HepG2 (cell line): ENCODE results near the gene MAP3K1. TPM values are rescaled to one million over a fixed set of nuclear protein-coding genes. Genes with fewer than 3 reads are reported as not detected.

Source experiments
- ATAC-seq: fragments of 200-7000 bp; cut with Tn5 transposase; 3 replicates; pipeline ENCODE4 v1.9.1; 2020; ENCODE audit warnings: mild to moderate bottlenecking, moderate library complexity
- BruUV-seq: library from RNA; stranded (reverse); fragments of 400-500 nt; replicated peaks from 2 replicates; lab custom pipeline; 2021; lab: Mats Ljungman, UMichigan
- CTCF ChIA-PET: fragments of 300-600 bp; formaldehyde crosslinking; extraction: SDS; loops from one replicate; lab custom pipeline; 2021; ENCODE audit warnings: low total read pairs, inconsistent platforms, low intra/inter-chr PET ratio; lab: Yijun Ruan, JAX
- POLR2A ChIA-PET: fragments of 350-600 bp; sonication (Branson Sonifier 250); formaldehyde crosslinking; loops from one replicate; lab custom pipeline; 2020; ENCODE audit warnings: antibody characterized with exemption, inconsistent platforms; lab: Yijun Ruan, JAX
- DNase-seq: peaks from one replicate; pipeline ENCODE4 v3.0.0-alpha.2; 2015; ENCODE audit warnings: low spot score
- FAIRE-seq: peaks from 3 replicates; lab custom pipeline; 2011; peaks lifted over from hg19 to GRCh38; lab: Jason Lieb, UNC
- H2AFZ ChIP-seq: one replicate; pipeline ENCODE4 v1.6.1; 2011; ENCODE audit warnings: low read length, inconsistent platforms
- H3K27ac ChIP-seq: fragments of 300-600 bp; 3 replicates; pipeline ENCODE4 v1.8.0; 2011; ENCODE audit warnings: mixed run types, mild to moderate bottlenecking, mixed read lengths, low read length, inconsistent platforms; ENCODE audit not compliant: insufficient read depth; ENCODE audit errors: extremely low read length
- H3K27me3 ChIP-seq, 2 experiments: fragments of 200-600 bp in 1 of 2; 2 replicates in 1 of 2; 3 replicates in 1 of 2; pipeline versions ENCODE4 v1.6.0 to v1.8.0; 2011; ENCODE audit warnings: low read length in 2 of 2, mild to moderate bottlenecking in 2 of 2, moderate library complexity in 2 of 2, inconsistent platforms in 1 of 2; ENCODE audit not compliant: insufficient read depth in 2 of 2, control insufficient read depth in 1 of 2
- H3K36me3 ChIP-seq, 2 experiments: fragments of 200-600 bp in 1 of 2; replicated peaks in 1 of 2; 2 replicates in 1 of 2; 3 replicates in 1 of 2; pipeline versions ENCODE4 v1.5.1 to v1.8.0; 2011; ENCODE audit warnings: low read length in 2 of 2, inconsistent platforms in 1 of 2; ENCODE audit not compliant: insufficient read depth in 2 of 2, control insufficient read depth in 1 of 2
- H3K4me1 ChIP-seq: 2 replicates; pipeline ENCODE4 v1.5.1; 2012; ENCODE audit warnings: low read length, inconsistent platforms; ENCODE audit not compliant: insufficient read depth
- H3K4me2 ChIP-seq: 2 replicates; pipeline ENCODE4 v1.6.0; 2011; ENCODE audit warnings: low read depth, low read length, inconsistent platforms
- H3K4me3 ChIP-seq, 3 experiments: fragments of 200-600 bp in 1 of 3; sonication (generic), shearing (Covaris generic) in 1 of 3; replicated peaks in 1 of 3; 2 replicates each; pipeline ENCODE4 v1.5.1; 2011 to 2016; ENCODE audit warnings: low read length in 3 of 3, inconsistent platforms in 2 of 3, low read depth in 2 of 3, mild to moderate bottlenecking in 2 of 3, control low read depth in 1 of 3, mixed read lengths in 1 of 3; ENCODE audit not compliant: insufficient read depth in 1 of 3
- H3K79me2 ChIP-seq: one replicate; pipeline ENCODE4 v1.6.1; 2011; ENCODE audit warnings: low read length, inconsistent platforms; ENCODE audit not compliant: insufficient read depth
- H3K9ac ChIP-seq: 2 replicates; pipeline ENCODE4 v1.6.0; 2011; ENCODE audit warnings: mild to moderate bottlenecking, low read depth, low read length, inconsistent platforms; ENCODE audit not compliant: insufficient read depth
- H3K9me3 ChIP-seq: 2 replicates; pipeline ENCODE4 v1.5.1; 2012; ENCODE audit warnings: mild to moderate bottlenecking, low read length
- H4K20me1 ChIP-seq: 2 replicates; pipeline ENCODE4 v1.6.0; 2011; ENCODE audit warnings: inconsistent platforms, mild to moderate bottlenecking, low read length, moderate library complexity; ENCODE audit not compliant: insufficient read depth
- GPN1 ChIP-seq: sonication (generic); formaldehyde crosslinking; IDR thresholded peaks from 2 replicates; pipeline ENCODE4 v1.5.1; 2020; ENCODE audit warnings: missing genetic modification reagents, borderline replicate concordance
- HOXD1 ChIP-seq: sonication (generic); formaldehyde crosslinking; IDR thresholded peaks from 2 replicates; pipeline ENCODE4 v1.5.0; 2020; ENCODE audit warnings: missing genetic modification reagents
- MAFF ChIP-seq: IDR thresholded peaks from 2 replicates; pipeline ENCODE4 v1.6.1; 2011; ENCODE audit warnings: low read depth, low read length, improper control_type of control experiment
- MAFK ChIP-seq, 2 experiments: IDR thresholded peaks in 1 of 2; conservative IDR thresholded peaks in 1 of 2; 2 replicates each; pipeline ENCODE4 v1.6.1; 2011; ENCODE audit warnings: improper control_type of control experiment in 2 of 2, low read length in 2 of 2
- MYC ChIP-seq: sonication (generic); formaldehyde crosslinking; IDR thresholded peaks from 2 replicates; pipeline ENCODE4 v1.9.0; 2021; ENCODE audit warnings: missing genetic modification reagents, borderline replicate concordance
- RFX3 ChIP-seq: IDR thresholded peaks from 2 replicates; pipeline ENCODE4 v1.6.1; 2016; ENCODE audit warnings: missing biosample characterization, missing genetic modification reagents
- ZNF83 ChIP-seq: sonication (generic); formaldehyde crosslinking; IDR thresholded peaks from 2 replicates; pipeline ENCODE4 v1.4.0; 2020; ENCODE audit warnings: missing genetic modification reagents, mild to moderate bottlenecking, borderline replicate concordance
- WGBS: methylation state at CpG from one replicate; pipeline ENCODE4 v1.1.6; 2017; ENCODE audit warnings: low lambda C conversion rate; 5-methylcytosine and 5-hydroxymethylcytosine counted together
- in situ Hi-C: cut with HindIII; loops from 2 replicates; pipeline ENCODE4 v1.10.0; 2017; ENCODE audit warnings: low pct_unique_long_range_greater_than_20kb; ENCODE audit not compliant: extremely low pct_ligation_motif_present
- intact Hi-C: fragments of 100-400 bp; cut with micrococcal nuclease; formaldehyde crosslinking; loops from one replicate; pipeline ENCODE4 v1.10.0; 2022; ENCODE audit not compliant: unreplicated experiment
- polyA plus RNA-seq, 8 experiments: library from polyadenylated mRNA; depleted of rRNA in 3 of 8; stranded (reverse) in 7 of 8; unstranded in 1 of 8; fragments of >200 nt; fragmentation: Illumina TruSeq in 4 of 8; extraction: Trizol in 4 of 8; gene quantifications; 2 replicates each; pipeline versions ENCODE4 v1.2.1 to v1.2.3, GENCODE V29; 2011 to 2016; ENCODE audit warnings: low read depth in 4 of 8, missing spikeins in 1 of 8, mixed read lengths in 1 of 8; ENCODE audit not compliant: insufficient read depth in 1 of 8
- total RNA-seq, 5 experiments: library from RNA; depleted of rRNA; stranded (reverse); fragments of >200 nt; fragmentation: Illumina TruSeq; extraction: Trizol; gene quantifications; 2 replicates each; pipeline ENCODE4 v1.2.3, GENCODE V29; 2016; ENCODE audit warnings: low read depth in 1 of 5
- TF ChIP-seq, protein P1 (sequence below): IDR thresholded peaks from 2 replicates; pipeline ENCODE4 v1.6.1; 2016; ENCODE audit warnings: low read depth

MAP3K1 gene
- total and polyA plus RNA-seq, 2 of the 13 experiments (the other 11 are each of a cell fraction or from before 2014, with no cell fraction given): 16.4 to 30.3 TPM

DNA sequence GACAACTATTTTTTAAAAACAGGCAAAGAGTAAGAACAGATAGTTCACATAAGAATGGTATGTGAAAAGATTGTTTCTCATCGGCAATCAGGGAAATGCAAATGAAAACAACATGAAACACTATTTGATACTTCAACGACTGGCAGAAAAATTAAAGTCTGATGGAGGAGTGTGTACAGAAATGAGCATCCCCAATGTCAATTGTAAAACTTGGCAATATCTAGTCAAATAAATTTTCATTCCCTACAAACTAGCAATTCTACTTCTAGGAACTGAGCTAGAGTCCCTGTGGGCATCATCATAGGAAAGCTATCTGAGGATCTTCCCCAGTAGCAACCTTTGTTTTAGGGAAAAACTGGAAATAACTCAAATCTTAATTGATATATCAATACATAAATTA lies 29.0 kb upstream of the MAP3K1 start (continued):
- TF ChIP-seq, protein P1, sequence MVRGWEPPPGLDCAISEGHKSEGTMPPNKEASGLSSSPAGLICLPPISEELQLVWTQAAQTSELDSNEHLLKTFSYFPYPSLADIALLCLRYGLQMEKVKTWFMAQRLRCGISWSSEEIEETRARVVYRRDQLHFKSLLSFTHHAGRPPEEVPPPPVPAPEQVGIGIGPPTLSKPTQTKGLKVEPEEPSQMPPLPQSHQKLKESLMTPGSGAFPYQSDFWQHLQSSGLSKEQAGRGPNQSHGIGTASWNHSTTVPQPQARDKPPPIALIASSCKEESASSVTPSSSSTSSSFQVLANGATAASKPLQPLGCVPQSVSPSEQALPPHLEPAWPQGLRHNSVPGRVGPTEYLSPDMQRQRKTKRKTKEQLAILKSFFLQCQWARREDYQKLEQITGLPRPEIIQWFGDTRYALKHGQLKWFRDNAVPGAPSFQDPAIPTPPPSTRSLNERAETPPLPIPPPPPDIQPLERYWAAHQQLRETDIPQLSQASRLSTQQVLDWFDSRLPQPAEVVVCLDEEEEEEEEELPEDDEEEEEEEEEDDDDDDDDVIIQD (CRISPR knock-in tag): no peak
- no peak for TF ChIP-seq GPN1

DNA sequence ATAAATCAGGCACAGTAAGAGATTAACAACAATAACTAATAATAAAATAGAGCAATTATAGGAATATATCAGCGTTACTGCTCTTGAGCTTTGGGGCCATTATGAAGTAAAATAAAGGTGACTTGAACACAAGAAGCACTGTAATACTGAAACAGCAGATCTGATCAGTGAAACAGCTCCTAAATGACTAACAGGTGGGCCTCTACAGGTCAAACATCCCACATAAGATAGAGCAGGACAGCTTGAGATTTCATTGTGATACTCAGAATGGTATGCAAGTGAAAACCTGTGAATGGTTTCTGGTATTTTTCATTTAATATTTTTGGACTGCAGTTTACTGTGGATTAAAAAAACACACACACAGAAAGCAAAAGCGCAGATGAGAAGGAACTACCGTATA lies 24.0 kb upstream of the MAP3K1 start:
- Histone ChIP-seq H3K4me2 (no peak overlapping the region), H3K36me3 (no peaks in the 10 kb centered on the region), H3K4me1 (no peaks in the 10 kb centered on the region), H2AFZ (no peak overlapping the region), H3K9me3 (no peaks in the 10 kb centered on the region), H3K4me3 (no peak overlapping the region), H4K20me1 (no peaks in the 10 kb centered on the region), H3K27me3 (no peaks in the 10 kb centered on the region; a peak in 1 of 5 replicates), H3K27ac (no peak overlapping the region), H3K79me2 (no peaks in the 10 kb centered on the region), H3K9ac (no peak overlapping the region)
- intact Hi-C loops (no loop called here), in situ Hi-C loops (no loop called here)
- 63% methylated on average over 3 of the region's 3 CpGs for WGBS
- no TSS peak for BruUV-seq
- POLR2A ChIA-PET: no interaction called here
- ATAC-seq (no peak), FAIRE-seq (no peak), DNase-seq (no peak)
- TF ChIP-seq HOXD1 (CRISPR knock-in tag) (no peak), ZNF83 (CRISPR knock-in tag) (no peak)
- CTCF ChIA-PET: no interaction called here

- no peak for FAIRE-seq
Measured at GRCh38 chr5:56798521-56798920, 16.8 kb upstream of the MAP3K1 start.

More at GRCh38 chr5:56798521-56798920, 16.8 kb upstream of the MAP3K1 start:
- H3K9me3 ChIP-seq: no peaks in the 10 kb centered on the region
- no peaks in the 10 kb centered on the region for H3K79me2 ChIP-seq
- no peak overlapping the region for H3K27ac ChIP-seq
- POLR2A ChIA-PET: no interaction called here
- TF ChIP-seq MYC: no peak
- peak; percentile 81 for TF ChIP-seq MAFF
- TF ChIP-seq RFX3 (CRISPR knock-in tag): no peak
- peak; percentile 79 to 88 for TF ChIP-seq MAFK (conservative IDR thresholded peaks at IDR 0.05 in 1 of 2, IDR thresholded peaks at IDR 0.05 in 1 of 2; ENCODE audit: low read length in 2 of 2)
- TF ChIP-seq, all 625 proteins: peak for 2
- Histone ChIP-seq H4K20me1 (no peaks in the 10 kb centered on the region), H3K4me3 (no peak overlapping the region), H3K4me1 (no peaks in the 10 kb centered on the region), H3K9ac (no peak overlapping the region), H3K27me3 (peaks cover 0 to 3% of the 10 kb centered on the region in 2 experiments; a peak in 3 of 5 replicates), H3K36me3 (no peaks in the 10 kb centered on the region), H2AFZ (no peak overlapping the region), H3K4me2 (no peak overlapping the region)
- DNase-seq: no peak
- no peak for ATAC-seq
- intact Hi-C loops: no loop called here
- BruUV-seq: no TSS peak
- in situ Hi-C loops: no loop called here
- CTCF ChIA-PET: no interaction called here
